HepG2 (cell line): Measurements from ENCODE around the gene OPRL1. TPM values are rescaled to one million over a fixed set of nuclear protein-coding genes. Genes with fewer than 3 reads are reported as not detected.

ENCODE experiments used
- DMAP1 ChIP-seq: IDR thresholded peaks from 2 replicates; pipeline ENCODE4 v1.6.1; 2016
- GABPA ChIP-seq, 2 experiments: IDR thresholded peaks; 2 replicates each; pipeline ENCODE4 v1.6.1; 2011 to 2016; ENCODE audit warnings: low read depth in 2 of 2, low read length in 1 of 2, missing biosample characterization in 1 of 2, missing genetic modification characterization in 1 of 2
- GATAD2A ChIP-seq: IDR thresholded peaks from 2 replicates; pipeline ENCODE4 v1.6.1; 2016
- GMEB2 ChIP-seq: IDR thresholded peaks from 2 replicates; pipeline ENCODE4 v1.6.1; 2016; ENCODE audit warnings: missing biosample characterization, missing genetic modification reagents, low read depth
- JARID2 ChIP-seq: sonication (generic); formaldehyde crosslinking; IDR thresholded peaks from 2 replicates; pipeline ENCODE4 v1.8.1; 2023; ENCODE audit warnings: missing genetic modification reagents, inconsistent platforms; ENCODE audit not compliant: insufficient replicate concordance
- JDP2 ChIP-seq: sonication (generic); formaldehyde crosslinking; IDR thresholded peaks from 2 replicates; pipeline ENCODE4 v1.8.1; 2022; ENCODE audit warnings: missing genetic modification reagents, borderline replicate concordance
- KAT7 ChIP-seq: IDR thresholded peaks from 2 replicates; pipeline ENCODE4 v1.6.1; 2018; ENCODE audit warnings: borderline replicate concordance, missing compliant biosample characterization
- MED13 ChIP-seq: sonication (generic); formaldehyde crosslinking; IDR thresholded peaks from 2 replicates; pipeline ENCODE4 v1.5.0; 2020; ENCODE audit warnings: missing genetic modification reagents
- NR1H2 ChIP-seq: sonication (generic); formaldehyde crosslinking; IDR thresholded peaks from 2 replicates; pipeline ENCODE4 v1.8.1; 2022; ENCODE audit warnings: low read depth, missing genetic modification reagents, borderline replicate concordance
- PITX1 ChIP-seq: sonication (generic); formaldehyde crosslinking; IDR thresholded peaks from 2 replicates; pipeline ENCODE4 v1.5.1; 2020; ENCODE audit warnings: mild to moderate bottlenecking, missing genetic modification reagents
- RFX3 ChIP-seq: IDR thresholded peaks from 2 replicates; pipeline ENCODE4 v1.6.1; 2016; ENCODE audit warnings: missing biosample characterization, missing genetic modification reagents
- THAP8 ChIP-seq: sonication (generic); formaldehyde crosslinking; IDR thresholded peaks from 2 replicates; pipeline ENCODE4 v1.5.1; 2020; ENCODE audit warnings: missing genetic modification reagents, mild to moderate bottlenecking, borderline replicate concordance
- ZBTB42 ChIP-seq: sonication (generic); formaldehyde crosslinking; IDR thresholded peaks from 2 replicates; pipeline ENCODE4 v1.5.0; 2020; ENCODE audit warnings: mild to moderate bottlenecking, missing genetic modification reagents
- ZNF335 ChIP-seq: sonication (generic); formaldehyde crosslinking; IDR thresholded peaks from 2 replicates; pipeline ENCODE4 v1.4.0; 2020; ENCODE audit warnings: missing genetic modification reagents
- ZNF557 ChIP-seq: sonication (generic); formaldehyde crosslinking; IDR thresholded peaks from 2 replicates; pipeline ENCODE4 v1.4.0; 2020; ENCODE audit warnings: missing genetic modification reagents
- ZNF709 ChIP-seq: sonication (generic); formaldehyde crosslinking; IDR thresholded peaks from 2 replicates; pipeline ENCODE4 v1.5.0; 2020; ENCODE audit warnings: mild to moderate bottlenecking, missing genetic modification reagents
- ZNF780A ChIP-seq: sonication (generic); formaldehyde crosslinking; IDR thresholded peaks from 2 replicates; pipeline ENCODE4 v1.8.0; 2022; ENCODE audit warnings: mild to moderate bottlenecking, missing genetic modification reagents, moderate library complexity
- ZSCAN12 ChIP-seq: sonication (generic); formaldehyde crosslinking; IDR thresholded peaks from 2 replicates; pipeline ENCODE4 v1.9.0; 2021; ENCODE audit warnings: mild to moderate bottlenecking, missing genetic modification reagents
- polyA plus RNA-seq, 8 experiments: library from polyadenylated mRNA; depleted of rRNA in 3 of 8; stranded (reverse) in 7 of 8; unstranded in 1 of 8; fragments of >200 nt; fragmentation: Illumina TruSeq in 4 of 8; extraction: Trizol in 4 of 8; gene quantifications; 2 replicates each; pipeline versions ENCODE4 v1.2.1 to v1.2.3, GENCODE V29; 2011 to 2016; ENCODE audit warnings: low read depth in 4 of 8, missing spikeins in 1 of 8, mixed read lengths in 1 of 8; ENCODE audit not compliant: insufficient read depth in 1 of 8
- total RNA-seq, 5 experiments: library from RNA; depleted of rRNA; stranded (reverse); fragments of >200 nt; fragmentation: Illumina TruSeq; extraction: Trizol; gene quantifications; 2 replicates each; pipeline ENCODE4 v1.2.3, GENCODE V29; 2016; ENCODE audit warnings: low read depth in 1 of 5
- TF ChIP-seq, protein P1 (sequence below): sonication (generic); formaldehyde crosslinking; IDR thresholded peaks from 2 replicates; pipeline ENCODE4 v1.4.0; 2020; ENCODE audit warnings: missing genetic modification reagents
- TF ChIP-seq, protein P2 (sequence below): sonication (generic); formaldehyde crosslinking; IDR thresholded peaks from 2 replicates; pipeline ENCODE4 v1.8.1; 2023; ENCODE audit warnings: mild to moderate bottlenecking, missing genetic modification reagents
- TF ChIP-seq, protein P3 (sequence below): sonication (generic); formaldehyde crosslinking; IDR thresholded peaks from 2 replicates; pipeline ENCODE4 v1.5.0; 2020; ENCODE audit warnings: mild to moderate bottlenecking, missing genetic modification reagents

OPRL1 gene
- total and polyA plus RNA-seq, 2 of the 13 experiments (the other 11 are each of a cell fraction or from before 2014, with no cell fraction given), result 0.35 to 0.71 TPM

DNA sequence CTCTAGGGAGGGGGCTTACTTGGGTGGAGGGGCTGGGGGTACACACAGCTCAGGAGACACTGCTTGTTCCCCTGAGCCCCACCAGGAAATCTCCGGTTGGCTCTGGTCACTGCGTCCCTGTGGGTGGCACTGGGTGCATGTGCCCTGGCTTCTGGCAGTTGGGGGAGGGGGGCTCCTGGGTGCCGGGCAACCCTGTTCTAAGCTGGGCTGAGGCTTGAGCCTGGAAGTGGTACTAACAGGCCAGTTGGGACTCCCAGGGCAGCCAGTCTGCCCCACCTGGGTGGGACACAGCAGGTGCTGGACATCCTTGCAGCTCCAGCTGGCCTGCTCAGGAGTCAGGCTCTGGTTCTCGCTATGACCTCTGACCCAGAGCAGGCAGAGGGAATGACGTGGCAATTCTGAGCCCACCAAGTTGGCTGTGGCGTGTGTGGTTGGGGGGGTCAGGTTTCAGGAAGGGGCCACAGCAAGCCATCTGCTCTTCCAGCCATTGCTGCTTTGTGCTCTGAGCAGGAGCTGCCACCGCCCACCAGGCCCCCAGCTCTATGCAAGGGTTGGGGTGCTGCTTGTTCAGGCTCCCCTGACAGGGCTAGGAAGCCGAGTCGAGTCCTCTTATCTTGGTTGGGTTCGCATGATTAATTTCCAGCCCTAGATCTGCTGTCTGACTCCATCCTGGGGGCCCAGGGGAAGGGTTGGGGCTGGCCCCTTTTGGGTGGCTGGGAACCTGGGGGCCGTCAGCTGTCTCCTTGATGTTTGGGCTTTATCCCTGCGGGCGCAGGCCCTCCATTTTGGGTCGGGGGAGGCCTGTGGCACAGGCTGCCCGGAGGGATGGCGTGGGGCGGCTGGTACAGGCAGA lies 43.3 kb upstream of the OPRL1 start (continued):
- TF ChIP-seq JARID2 (CRISPR knock-in tag) (no peak), ZSCAN12 (CRISPR knock-in tag) (no peak), ZNF709 (CRISPR knock-in tag) (peak; percentile 86; the same call in 1 of the 2 replicates), ZNF780A (no peak), KAT7 (no peak), DMAP1 (CRISPR knock-in tag) (peak; percentile 77), GATAD2A (CRISPR knock-in tag) (peak; percentile 13; the same call in 1 of the 2 replicates), THAP8 (CRISPR knock-in tag) (0 out of 2 replicates have a peak, but pooled peaks have one; percentile 49), MED13 (CRISPR knock-in tag) (no peak), JDP2 (CRISPR knock-in tag) (no peak), GABPA (IDR thresholded peaks at IDR 0.05; ENCODE audit: low read depth, low read length) (no peak), GABPA (CRISPR knock-in tag; IDR thresholded peaks at IDR 0.05; ENCODE audit: low read depth) (peak; percentile 39), PITX1 (CRISPR knock-in tag) (peak; percentile 30; the same call in 1 of the 2 replicates), NR1H2 (no peak), ZNF335 (0 out of 2 replicates have a peak, but pooled peaks have one; percentile 18), ZBTB42 (CRISPR knock-in tag) (no peak), GMEB2 (CRISPR knock-in tag) (no peak), ZNF557 (CRISPR knock-in tag) (no peak), RFX3 (CRISPR knock-in tag) (no peak; the same call in 1 of the 2 replicates)
- TF ChIP-seq, protein P1, sequence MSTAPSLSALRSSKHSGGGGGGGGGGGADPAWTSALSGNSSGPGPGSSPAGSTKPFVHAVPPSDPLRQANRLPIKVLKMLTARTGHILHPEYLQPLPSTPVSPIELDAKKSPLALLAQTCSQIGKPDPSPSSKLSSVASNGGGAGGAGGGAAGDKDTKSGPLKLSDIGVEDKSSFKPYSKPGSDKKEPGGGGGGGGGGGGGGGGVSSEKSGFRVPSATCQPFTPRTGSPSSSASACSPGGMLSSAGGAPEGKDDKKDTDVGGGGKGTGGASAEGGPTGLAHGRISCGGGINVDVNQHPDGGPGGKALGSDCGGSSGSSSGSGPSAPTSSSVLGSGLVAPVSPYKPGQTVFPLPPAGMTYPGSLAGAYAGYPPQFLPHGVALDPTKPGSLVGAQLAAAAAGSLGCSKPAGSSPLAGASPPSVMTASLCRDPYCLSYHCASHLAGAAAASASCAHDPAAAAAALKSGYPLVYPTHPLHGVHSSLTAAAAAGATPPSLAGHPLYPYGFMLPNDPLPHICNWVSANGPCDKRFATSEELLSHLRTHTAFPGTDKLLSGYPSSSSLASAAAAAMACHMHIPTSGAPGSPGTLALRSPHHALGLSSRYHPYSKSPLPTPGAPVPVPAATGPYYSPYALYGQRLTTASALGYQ, result no peak
- TF ChIP-seq, protein P2, sequence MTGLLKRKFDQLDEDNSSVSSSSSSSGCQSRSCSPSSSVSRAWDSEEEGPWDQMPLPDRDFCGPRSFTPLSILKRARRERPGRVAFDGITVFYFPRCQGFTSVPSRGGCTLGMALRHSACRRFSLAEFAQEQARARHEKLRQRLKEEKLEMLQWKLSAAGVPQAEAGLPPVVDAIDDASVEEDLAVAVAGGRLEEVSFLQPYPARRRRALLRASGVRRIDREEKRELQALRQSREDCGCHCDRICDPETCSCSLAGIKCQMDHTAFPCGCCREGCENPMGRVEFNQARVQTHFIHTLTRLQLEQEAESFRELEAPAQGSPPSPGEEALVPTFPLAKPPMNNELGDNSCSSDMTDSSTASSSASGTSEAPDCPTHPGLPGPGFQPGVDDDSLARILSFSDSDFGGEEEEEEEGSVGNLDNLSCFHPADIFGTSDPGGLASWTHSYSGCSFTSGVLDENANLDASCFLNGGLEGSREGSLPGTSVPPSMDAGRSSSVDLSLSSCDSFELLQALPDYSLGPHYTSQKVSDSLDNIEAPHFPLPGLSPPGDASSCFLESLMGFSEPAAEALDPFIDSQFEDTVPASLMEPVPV (CRISPR knock-in tag), result peak; percentile 48
- TF ChIP-seq, protein P3, sequence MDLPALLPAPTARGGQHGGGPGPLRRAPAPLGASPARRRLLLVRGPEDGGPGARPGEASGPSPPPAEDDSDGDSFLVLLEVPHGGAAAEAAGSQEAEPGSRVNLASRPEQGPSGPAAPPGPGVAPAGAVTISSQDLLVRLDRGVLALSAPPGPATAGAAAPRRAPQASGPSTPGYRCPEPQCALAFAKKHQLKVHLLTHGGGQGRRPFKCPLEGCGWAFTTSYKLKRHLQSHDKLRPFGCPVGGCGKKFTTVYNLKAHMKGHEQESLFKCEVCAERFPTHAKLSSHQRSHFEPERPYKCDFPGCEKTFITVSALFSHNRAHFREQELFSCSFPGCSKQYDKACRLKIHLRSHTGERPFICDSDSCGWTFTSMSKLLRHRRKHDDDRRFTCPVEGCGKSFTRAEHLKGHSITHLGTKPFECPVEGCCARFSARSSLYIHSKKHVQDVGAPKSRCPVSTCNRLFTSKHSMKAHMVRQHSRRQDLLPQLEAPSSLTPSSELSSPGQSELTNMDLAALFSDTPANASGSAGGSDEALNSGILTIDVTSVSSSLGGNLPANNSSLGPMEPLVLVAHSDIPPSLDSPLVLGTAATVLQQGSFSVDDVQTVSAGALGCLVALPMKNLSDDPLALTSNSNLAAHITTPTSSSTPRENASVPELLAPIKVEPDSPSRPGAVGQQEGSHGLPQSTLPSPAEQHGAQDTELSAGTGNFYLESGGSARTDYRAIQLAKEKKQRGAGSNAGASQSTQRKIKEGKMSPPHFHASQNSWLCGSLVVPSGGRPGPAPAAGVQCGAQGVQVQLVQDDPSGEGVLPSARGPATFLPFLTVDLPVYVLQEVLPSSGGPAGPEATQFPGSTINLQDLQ (CRISPR knock-in tag), result no peak
